ENCODE results near the gene COL15A1.

- TF ChIP-seq ZNF614 (CRISPR knock-in tag; IDR thresholded peaks at IDR 0.05; ENCODE audit: borderline replicate concordance) (no peak), CTCF (CRISPR knock-in tag; IDR thresholded peaks at IDR 0.05) (no peak), GMEB1 (CRISPR knock-in tag; IDR thresholded peaks at IDR 0.05; ENCODE audit: borderline replicate concordance) (no peak), ZBTB33 (CRISPR knock-in tag; IDR thresholded peaks at IDR 0.05) (no peak), SMARCE1 (IDR thresholded peaks at IDR 0.05; ENCODE audit: borderline replicate concordance) (no peak), NFYB (CRISPR knock-in tag; IDR thresholded peaks at IDR 0.05) (no peak), TCF7L2 (IDR thresholded peaks at IDR 0.05; ENCODE audit: low read depth, low read length) (no peak), POLR2A (IDR thresholded peaks at IDR 0.05; ENCODE audit: insufficient read depth in 1 of 2, low read depth in 2 of 2, low read length in 2 of 2) (no peak), ZBTB49 (CRISPR knock-in tag; IDR thresholded peaks at IDR 0.05; ENCODE audit: borderline replicate concordance) (no peak), HMG20B (CRISPR knock-in tag; conservative IDR thresholded peaks at IDR 0.05) (no peak)
These were observed 43.4 kb downstream of the COL15A1 start for GRCh38 chr9:98986866-98987651.
